Lower leg skin (tissue), 4 donors: Measurements from ENCODE around the gene RHOV. TPM values are rescaled to one million over a fixed set of nuclear protein-coding genes. Genes with fewer than 3 reads are reported as not detected.

Experiments used
- DNase-seq, 2 donors: peaks; one replicate each; pipeline ENCODE4 v3.0.0-alpha.2; 2019; ENCODE audit warnings: low spot score in 2 of 2
- H3K4me3 ChIP-seq: fragments of 200-600 bp; sonication (generic); 2 replicates; pipeline ENCODE4 v1.5.1; 2017; ENCODE audit warnings: mild to moderate bottlenecking, low read depth; ENCODE audit not compliant: poor library complexity, severe bottlenecking
- CTCF ChIP-seq, 3 donors: fragments of 450-650 bp; IDR thresholded peaks; one replicate each; pipeline ENCODE4 v1.5.1; 2016; ENCODE audit warnings: antibody characterized with exemption in 3 of 3, mild to moderate bottlenecking in 3 of 3, moderate library complexity in 2 of 3
- POLR2A ChIP-seq, 2 donors: fragments of 450-650 bp; IDR thresholded peaks; one replicate each; pipeline ENCODE4 v1.6.1; 2016 to 2017; ENCODE audit warnings: antibody characterized with exemption in 2 of 2, mild to moderate bottlenecking in 1 of 2, moderate library complexity in 1 of 2
- WGBS, 2 donors: methylation state at CpG; one replicate each; pipeline ENCODE4 v1.1.5; 2018; 5-methylcytosine and 5-hydroxymethylcytosine counted together
- intact Hi-C: fragments of 100-400 bp; cut with DNase I; formaldehyde crosslinking; loops from one replicate; pipeline ENCODE4 v1.15.0; 2023; ENCODE audit warnings: low total_unique reads
- total RNA-seq, 4 donors: library from RNA; depleted of rRNA; stranded (reverse); fragments of >200 nt; gene quantifications; one replicate each; pipeline ENCODE4 v1.1.0, GENCODE V29; 2016

RHOV gene
- total RNA-seq, 4 donors from 2014 or later, result 78.5 to 111 (median 95.9) TPM

GRCh38 chr15:40889112-40889511, 15.1 kb upstream of the RHOV start:
- no peak overlapping the region for H3K4me3 ChIP-seq
- intact Hi-C loops, result no loop called here
- DNase-seq, result no peak
- TF ChIP-seq CTCF (IDR thresholded peaks at IDR 0.05) (no peak), POLR2A (IDR thresholded peaks at IDR 0.05) (no peak)

DNA sequence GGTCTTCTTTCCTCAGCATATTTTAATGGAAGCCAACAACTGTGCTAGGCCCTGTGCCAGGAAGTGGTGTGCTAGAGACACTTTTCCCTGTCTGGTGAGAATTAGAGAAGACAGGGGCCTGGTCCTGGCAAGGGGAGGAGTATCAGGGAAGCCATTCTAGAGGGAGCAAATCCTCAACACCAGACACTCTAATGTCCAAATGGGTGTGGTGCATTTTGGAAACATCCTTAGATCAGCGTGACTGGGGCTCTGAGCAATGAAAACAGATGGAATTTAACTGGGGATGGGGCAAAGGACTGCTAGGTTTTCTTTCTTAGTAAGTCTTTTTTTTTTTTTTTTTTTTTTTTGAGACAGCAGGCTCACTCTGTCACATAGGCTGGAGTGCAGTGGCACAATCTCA, 12.6 kb upstream of the RHOV start:
- no peak for TF ChIP-seq CTCF (IDR thresholded peaks at IDR 0.05)
- no peak for TF ChIP-seq POLR2A (IDR thresholded peaks at IDR 0.05)
- H3K4me3 ChIP-seq, result no peak overlapping the region
- intact Hi-C loops, result no loop called here
- WGBS, 2 donors, result 44 to 61% methylated on average over 1 of the region's 1 CpG
- DNase-seq, result no peak

GRCh38 chr15:40881351-40881750, 7.3 kb upstream of the RHOV start:
- no peak for DNase-seq
- intact Hi-C loops, result no loop called here
- no peak overlapping the region for H3K4me3 ChIP-seq
- TF ChIP-seq POLR2A (IDR thresholded peaks at IDR 0.05), result no peak
- 96 to 98% methylated on average over 6 of the region's 6 CpGs for WGBS, 2 donors

GRCh38 chr15:40879609-40880008, 5.6 kb upstream of the RHOV start:
- WGBS, 2 donors, result 60 to 64% methylated on average over 6 of the region's 6 CpGs
- TF ChIP-seq CTCF (IDR thresholded peaks at IDR 0.05), result no peak
- TF ChIP-seq POLR2A (IDR thresholded peaks at IDR 0.05), result no peak
- H3K4me3 ChIP-seq, result no peak overlapping the region
- DNase-seq, result no peak
- intact Hi-C loops, result loop anchor here (5.0 kb wide), 1 partner anchor 962 kb away; no protein-coding TSS in a partner anchor

- 46 to 53% methylated on average over 1 of the region's 1 CpG for WGBS, 2 donors
- DNase-seq, result no peak
- intact Hi-C loops, result loop anchor here (5.0 kb wide), 1 partner anchor 961 kb away; no protein-coding TSS in a partner anchor
- no peak overlapping the region for H3K4me3 ChIP-seq
- TF ChIP-seq POLR2A (IDR thresholded peaks at IDR 0.05) (no peak), CTCF (IDR thresholded peaks at IDR 0.05) (no peak)
These were observed 4.8 kb upstream of the RHOV start for GRCh38 chr15:40878785-40879184.

GRCh38 chr15:40877694-40878093, 3.7 kb upstream of the RHOV start:
- TF ChIP-seq CTCF (IDR thresholded peaks at IDR 0.05), result no peak
- intact Hi-C loops, result loop anchor here (5.0 kb wide), 1 partner anchor 960 kb away; no protein-coding TSS in a partner anchor
- WGBS, 2 donors, result 59 to 66% methylated on average over 2 of the region's 2 CpGs

More at GRCh38 chr15:40877694-40878093, 3.7 kb upstream of the RHOV start:
- no peak overlapping the region for H3K4me3 ChIP-seq
- DNase-seq, result no peak
